Endothelial cell (in vitro differentiated cells): ENCODE data around the gene TJP1. TPM values are rescaled to one million over a fixed set of nuclear protein-coding genes. Genes with fewer than 3 reads are reported as not detected.

Source experiments
- DNase-seq: peaks from one replicate; pipeline ENCODE4 v3.0.0; 2021; ENCODE audit warnings: low spot score
- H3K27ac Mint-ChIP-seq: one replicate; pipeline ENCODE4 v1.8.0; 2021; ENCODE audit warnings: mixed read lengths, inconsistent platforms; ENCODE audit not compliant: unreplicated experiment
- H3K27me3 Mint-ChIP-seq: one replicate; pipeline ENCODE4 v1.8.0; 2021; ENCODE audit warnings: mild to moderate bottlenecking, moderate library complexity, mixed read lengths, inconsistent platforms; ENCODE audit not compliant: unreplicated experiment
- H3K36me3 Mint-ChIP-seq: one replicate; pipeline ENCODE4 v1.8.0; 2021; ENCODE audit warnings: mild to moderate bottlenecking, low read depth, mixed read lengths, inconsistent platforms; ENCODE audit not compliant: unreplicated experiment
- H3K4me1 Mint-ChIP-seq: one replicate; pipeline ENCODE4 v1.8.0; 2021; ENCODE audit warnings: mild to moderate bottlenecking, mixed read lengths, inconsistent platforms; ENCODE audit not compliant: unreplicated experiment
- H3K4me3 Mint-ChIP-seq: one replicate; pipeline ENCODE4 v1.8.0; 2021; ENCODE audit warnings: mild to moderate bottlenecking, mixed read lengths, inconsistent platforms; ENCODE audit not compliant: unreplicated experiment
- H3K9me3 Mint-ChIP-seq: one replicate; pipeline ENCODE4 v1.8.0; 2021; ENCODE audit warnings: mixed read lengths, inconsistent platforms; ENCODE audit not compliant: unreplicated experiment
- CTCF ChIP-seq: fragments of 200-600 bp; sonication (generic); IDR thresholded peaks from one replicate; pipeline ENCODE4 v1.5.0; 2021; ENCODE audit warnings: antibody characterized with exemption; ENCODE audit not compliant: unreplicated experiment
- long read RNA-seq: library from polyadenylated mRNA; unstranded; transcript quantifications from one replicate; pipeline ENCODE4 v2.0.0, GENCODE V29; 2020; ENCODE audit not compliant: unreplicated experiment
- total RNA-seq: library from RNA; stranded (reverse); fragmentation: NEBNext Ultra II Directional; extraction: Animal tissue kit (Norgen Biotek cat#: 25700); gene quantifications from one replicate; pipeline ENCODE4 v1.2.1, GENCODE V29; 2021; ENCODE audit not compliant: unreplicated experiment

TJP1 gene
- 473 TPM for total RNA-seq
- long read RNA-seq, partial matches to known transcripts = 27 of 33 reads
- long read RNA-seq, other reads (novel, unspliced or antisense) = 6 of 33 reads

GRCh38 chr15:29822100-29822683 is at the start of gene TJP1:
Gene TJP1, minus strand, starts transcription at chr15:29822468. Its CDS starts 440 bp downstream, at chr15:29822028.
- Mint-ChIP-seq H3K27ac (peak within 1 kb of the TSS; percentile 99), H3K9me3 (no peaks in the 10 kb centered on the region), H3K4me3 (peak within 1 kb of the TSS; percentile 97), H3K27me3 (peaks cover 17% of the 10 kb centered on the region), H3K36me3 (peaks cover 12% of the 10 kb centered on the region), H3K4me1 (peaks cover 35% of the 10 kb centered on the region)
- no peak for TF ChIP-seq CTCF
- DNase-seq = peak; percentile 92

GRCh38 chr15:29871401-29871800 is 49.1 kb upstream of the TJP1 start:
- Mint-ChIP-seq H3K27ac (peak overlapping the region; percentile 72), H3K36me3 (no peaks in the 10 kb centered on the region), H3K4me1 (peaks cover 47% of the 10 kb centered on the region), H3K27me3 (peaks cover 3% of the 10 kb centered on the region), H3K4me3 (no peak overlapping the region), H3K9me3 (no peaks in the 10 kb centered on the region)
- no peak for TF ChIP-seq CTCF
- DNase-seq = no peak

GRCh38 chr15:29870495-29871151 is 48.4 kb upstream of the TJP1 start:
- H3K27ac Mint-ChIP-seq = peak overlapping the region; percentile 87
- no peaks in the 10 kb centered on the region for H3K36me3 Mint-ChIP-seq
- no peak for TF ChIP-seq CTCF
- peaks cover 3% of the 10 kb centered on the region for H3K27me3 Mint-ChIP-seq
- peak; percentile 16 for DNase-seq
- H3K4me1 Mint-ChIP-seq = peaks cover 54% of the 10 kb centered on the region
- no peak overlapping the region for H3K4me3 Mint-ChIP-seq
- H3K9me3 Mint-ChIP-seq = no peaks in the 10 kb centered on the region

- Mint-ChIP-seq H3K4me3 (no peak overlapping the region), H3K36me3 (no peaks in the 10 kb centered on the region), H3K27ac (no peak overlapping the region), H3K4me1 (peaks cover 74% of the 10 kb centered on the region), H3K27me3 (peaks cover 4% of the 10 kb centered on the region), H3K9me3 (no peaks in the 10 kb centered on the region)
- no peak for TF ChIP-seq CTCF
- DNase-seq = no peak
These were observed 45.2 kb upstream of the TJP1 start for GRCh38 chr15:29867241-29868000.
